HG03442 (cell line): Measurements from ENCODE around the gene INHBA.

Experiments
- ATAC-seq: cut with Tn5 transposase; IDR thresholded peaks from one replicate; pipeline ENCODE4 v1.9.1; 2021; ENCODE audit warnings: mild to moderate bottlenecking, moderate library complexity; ENCODE audit not compliant: unreplicated experiment

Gene INHBA

GRCh38 chr7:41689815-41690214 lies 13.1 kb downstream of the INHBA start:
- no peak for ATAC-seq

- ATAC-seq: no peak
Observed at GRCh38 chr7:41688906-41689305, 14.0 kb downstream of the INHBA start.

GRCh38 chr7:41688012-41688625 lies 14.8 kb downstream of the INHBA start:
- ATAC-seq: no peak

GRCh38 chr7:41685684-41686083 lies 17.2 kb downstream of the INHBA start:
- no peak for ATAC-seq

- no peak for ATAC-seq
Observed at GRCh38 chr7:41682422-41682821, 20.5 kb downstream of the INHBA start.

- ATAC-seq: no peak
Observed at GRCh38 chr7:41679566-41679965, 23.3 kb downstream of the INHBA start.

- no peak for ATAC-seq
Observed at GRCh38 chr7:41674505-41675023, 28.3 kb downstream of the INHBA start.

GRCh38 chr7:41661596-41661995 lies 41.3 kb downstream of the INHBA start:
- ATAC-seq: no peak

- ATAC-seq: no peak
Observed at GRCh38 chr7:41659539-41659938, 43.4 kb downstream of the INHBA start.

GRCh38 chr7:41656366-41656765 lies 46.5 kb downstream of the INHBA start:
- ATAC-seq: no peak

- no peak for ATAC-seq
Observed at GRCh38 chr7:41655426-41655825, 47.5 kb downstream of the INHBA start.

- ATAC-seq: no peak
Observed at GRCh38 chr7:41652267-41652666, 50.6 kb downstream of the INHBA start.

GRCh38 chr7:41648501-41648900 lies 54.4 kb downstream of the INHBA start:
- no peak for ATAC-seq

GRCh38 chr7:41643616-41644015 lies 59.3 kb downstream of the INHBA start:
- ATAC-seq: no peak

GRCh38 chr7:41641665-41642014 lies 61.2 kb downstream of the INHBA start:
- ATAC-seq: no peak

- no peak for ATAC-seq
Observed at GRCh38 chr7:41641011-41641664, 61.8 kb downstream of the INHBA start.

- no peak for ATAC-seq
Observed at GRCh38 chr7:41640487-41640886, 62.4 kb downstream of the INHBA start.

GRCh38 chr7:41637049-41637448 lies 65.8 kb downstream of the INHBA start:
- no peak for ATAC-seq
